Hepatocyte (in vitro differentiated cells): ENCODE results near the gene OTOG.

Source experiments
- CTCF ChIP-seq: fragments of 200-600 bp; sonication (generic); IDR thresholded peaks from 2 replicates; pipeline ENCODE4 v1.5.1; 2016; ENCODE audit warnings: antibody characterized with exemption, mild to moderate bottlenecking; ENCODE audit not compliant: poor library complexity
- EZH2 ChIP-seq: fragments of 200-600 bp; sonication (generic); IDR thresholded peaks from 2 replicates; pipeline ENCODE4 v1.6.1; 2016; ENCODE audit warnings: antibody characterized with exemption, mild to moderate bottlenecking, borderline replicate concordance
- EZH2phosphoT487 ChIP-seq: fragments of 200-600 bp; sonication (generic); IDR thresholded peaks from one replicate; pipeline ENCODE4 v1.6.1; 2018; ENCODE audit warnings: antibody characterized with exemption, mild to moderate bottlenecking, low read depth, moderate library complexity; ENCODE audit not compliant: unreplicated experiment, severe bottlenecking

DNA sequence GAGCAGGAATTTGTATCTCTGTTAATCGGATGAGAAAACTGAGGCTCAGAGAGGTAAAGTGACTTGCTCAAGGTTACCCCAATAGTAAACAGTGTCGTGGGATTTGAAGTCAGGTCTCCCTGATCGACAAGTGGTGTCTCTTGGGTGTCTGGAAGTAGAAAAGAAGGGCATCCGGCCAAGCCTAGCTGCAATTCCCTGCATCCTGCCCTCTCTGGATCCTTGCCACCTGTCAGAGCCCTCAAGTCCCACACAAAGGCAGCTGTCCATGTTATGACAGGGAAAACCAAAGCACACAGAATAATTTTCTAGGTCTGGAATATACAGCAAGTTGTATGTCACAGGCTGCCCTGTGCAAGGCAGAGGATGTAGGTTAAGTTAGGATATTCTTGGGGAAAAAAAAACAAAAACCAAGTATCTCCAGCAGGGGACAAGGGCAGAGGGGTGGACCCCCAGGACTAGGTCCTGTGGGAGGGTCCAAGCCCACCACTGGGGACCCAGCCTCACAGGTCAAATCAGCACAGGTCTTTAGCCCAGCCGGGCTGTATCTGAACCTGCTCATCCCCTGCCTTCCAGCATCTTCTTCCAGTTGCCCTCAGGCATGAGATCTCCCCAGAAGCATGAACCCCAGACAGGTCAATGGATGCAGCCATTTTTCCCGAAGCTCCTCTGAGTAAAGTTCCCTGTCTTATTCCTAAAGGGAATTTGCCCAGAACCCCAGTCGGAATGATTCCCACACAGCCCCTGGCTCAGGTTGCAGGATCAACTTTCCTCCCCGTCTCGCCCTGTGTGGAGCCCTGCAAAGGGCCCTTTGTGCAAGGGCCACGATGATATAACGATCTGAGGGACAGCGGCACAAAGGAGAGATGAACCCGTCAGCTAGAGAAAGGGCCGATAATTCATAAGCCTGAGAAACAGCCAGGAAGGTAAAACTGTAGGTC lies 17.9 kb upstream of the OTOG start:
- TF ChIP-seq CTCF (no peak), EZH2 (no peak), EZH2phosphoT487 (no peak)
